Activated CD4-positive, alpha-beta T cell treated with anti-CD3 and anti-CD28 coated beads, Interleukin-2, amount 10 ng/mL, durations not matched to agents 7 days and 5 days (primary cell): ENCODE data around the gene PLEKHH1. TPM values are rescaled to one million over a fixed set of nuclear protein-coding genes. Genes with fewer than 3 reads are reported as not detected.

Experiments used
- CTCF ChIA-PET: fragments of 350-600 bp; sonication (Branson Sonifier 250); formaldehyde crosslinking; loops from one replicate; lab custom pipeline; 2021; ENCODE audit warnings: antibody characterized with exemption; lab: Charles Lee
- POLR2A ChIA-PET: fragments of 350-600 bp; sonication (Branson Sonifier 250); formaldehyde crosslinking; loops from one replicate; lab custom pipeline; 2021; ENCODE audit warnings: antibody characterized with exemption; lab: Charles Lee
- DNase-seq: peaks from one replicate; pipeline ENCODE4 v3.0.0-alpha.2; 2020
- H3K27ac Mint-ChIP-seq: one replicate; pipeline ENCODE4 v1.8.0; 2021; ENCODE audit warnings: mild to moderate bottlenecking, moderate library complexity, mixed read lengths
- H3K27me3 Mint-ChIP-seq: one replicate; pipeline ENCODE4 v1.8.0; 2021; ENCODE audit warnings: mixed read lengths
- H3K36me3 Mint-ChIP-seq: one replicate; pipeline ENCODE4 v1.8.0; 2021; ENCODE audit warnings: low read depth, mixed read lengths
- H3K4me1 Mint-ChIP-seq: one replicate; pipeline ENCODE4 v1.8.0; 2021; ENCODE audit warnings: mixed read lengths
- H3K4me3 Mint-ChIP-seq: one replicate; pipeline ENCODE4 v1.8.0; 2021; ENCODE audit warnings: mild to moderate bottlenecking, moderate library complexity, mixed read lengths
- H3K9me3 Mint-ChIP-seq: one replicate; pipeline ENCODE4 v1.8.0; 2021; ENCODE audit warnings: mixed read lengths
- total RNA-seq, 2 experiments: library from RNA; stranded (reverse); gene quantifications; one replicate each; pipeline ENCODE4 v1.2.3, GENCODE V29; 2021

PLEKHH1 gene
- total RNA-seq, 2 experiments from 2014 or later = 0.29 to 0.50 TPM

GRCh38 chr14:67571991-67572323 lies 38.9 kb downstream of the PLEKHH1 start:
- H3K4me3 Mint-ChIP-seq = no peak overlapping the region
- POLR2A ChIA-PET = no interaction called here
- peaks cover 8% of the 10 kb centered on the region for H3K4me1 Mint-ChIP-seq
- H3K36me3 Mint-ChIP-seq = no peaks in the 10 kb centered on the region
- no peaks in the 10 kb centered on the region for H3K9me3 Mint-ChIP-seq
- H3K27me3 Mint-ChIP-seq = no peaks in the 10 kb centered on the region
- CTCF ChIA-PET = interaction anchor here (0.6 to 3.3 kb wide), 21 partner anchors 8 to 152 kb away, joined by 3 to 27 read pairs (median 6); partner anchors contain the start of gene PIGH
- no peak overlapping the region for H3K27ac Mint-ChIP-seq
- no peak for DNase-seq

GRCh38 chr14:67572608-67573007 lies 39.5 kb downstream of the PLEKHH1 start:
- Mint-ChIP-seq H3K27ac (no peak overlapping the region), H3K9me3 (no peaks in the 10 kb centered on the region), H3K4me3 (no peak overlapping the region), H3K27me3 (no peaks in the 10 kb centered on the region), H3K36me3 (no peaks in the 10 kb centered on the region), H3K4me1 (peaks cover 3% of the 10 kb centered on the region)
- no peak for DNase-seq
- CTCF ChIA-PET = interaction anchor here (1.0 to 3.3 kb wide), 8 partner anchors 8 to 148 kb away, joined by 4 to 27 read pairs (median 10); partner anchors contain the start of gene PIGH
- POLR2A ChIA-PET = no interaction called here

DNA sequence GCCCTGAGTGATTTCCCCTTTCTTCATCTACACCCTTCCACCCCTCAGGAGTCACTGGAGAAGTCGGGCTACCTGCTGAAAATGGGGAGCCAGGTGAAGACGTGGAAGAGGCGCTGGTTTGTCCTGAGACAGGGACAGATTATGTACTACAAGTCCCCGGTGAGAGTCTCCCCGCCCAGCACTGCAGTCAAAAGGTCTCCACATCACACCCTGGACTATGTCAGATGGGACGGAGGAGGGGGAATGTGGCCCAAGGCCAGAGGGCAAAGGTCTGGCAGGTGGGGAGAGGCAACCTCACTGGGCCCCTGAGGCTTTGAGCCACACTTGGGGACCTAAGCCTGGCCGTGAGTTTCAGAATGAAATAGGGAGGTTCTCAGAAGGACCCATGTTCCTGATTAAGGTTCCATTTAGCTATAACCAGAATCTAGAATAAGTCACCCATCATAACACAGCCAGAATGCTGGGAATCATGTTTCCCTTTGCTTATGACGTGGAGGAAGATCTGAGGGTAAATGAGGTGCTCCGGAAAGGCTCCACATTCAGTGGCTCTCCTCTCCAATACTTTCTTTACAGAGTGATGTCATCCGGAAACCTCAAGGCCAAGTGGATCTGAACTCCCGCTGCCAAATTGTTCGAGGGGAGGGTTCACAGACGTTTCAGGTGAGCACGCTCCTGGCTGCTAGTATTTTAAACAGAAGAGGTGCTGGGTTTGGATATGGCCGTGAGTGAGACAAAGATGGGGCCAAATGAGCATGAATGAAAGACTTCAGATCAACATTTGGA lies 40.3 kb downstream of the PLEKHH1 start:
- Mint-ChIP-seq H3K27ac (no peak overlapping the region), H3K36me3 (no peaks in the 10 kb centered on the region), H3K9me3 (no peaks in the 10 kb centered on the region), H3K4me1 (peaks cover 2% of the 10 kb centered on the region), H3K4me3 (no peak overlapping the region), H3K27me3 (no peaks in the 10 kb centered on the region)
- DNase-seq = no peak
- ChIA-PET CTCF (no interaction called here), POLR2A (no interaction called here)

- Mint-ChIP-seq H3K4me3 (no peak overlapping the region), H3K27ac (no peak overlapping the region), H3K36me3 (no peaks in the 10 kb centered on the region), H3K27me3 (no peaks in the 10 kb centered on the region), H3K4me1 (peaks cover 2% of the 10 kb centered on the region), H3K9me3 (no peaks in the 10 kb centered on the region)
- CTCF ChIA-PET = no interaction called here
- POLR2A ChIA-PET = no interaction called here
- no peak for DNase-seq
These were observed 41.1 kb downstream of the PLEKHH1 start for GRCh38 chr14:67574156-67574555.

DNA sequence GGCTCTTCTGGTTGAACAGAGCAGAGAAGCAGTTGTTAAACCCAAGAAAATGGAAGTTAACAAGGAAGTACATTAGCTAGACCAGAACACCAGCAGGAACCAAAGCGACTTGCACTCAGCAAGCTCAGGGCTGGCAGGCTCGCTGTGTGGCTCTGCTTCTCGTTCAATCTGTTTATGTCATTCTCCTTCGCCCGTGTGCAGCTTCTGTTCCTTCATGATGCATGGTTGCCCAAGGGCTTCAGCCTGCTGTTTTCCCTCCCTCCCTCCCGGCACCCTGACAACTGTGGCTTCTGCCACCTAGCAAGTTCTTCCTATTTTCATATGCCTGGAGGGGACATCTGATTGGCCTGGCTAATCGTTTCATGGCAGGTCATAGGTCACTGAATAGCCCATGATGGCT lies 41.7 kb downstream of the PLEKHH1 start:
- POLR2A ChIA-PET = no interaction called here
- no peaks in the 10 kb centered on the region for H3K27me3 Mint-ChIP-seq
- CTCF ChIA-PET = no interaction called here
- H3K27ac Mint-ChIP-seq = no peak overlapping the region
- no peak for DNase-seq
- peaks cover 2% of the 10 kb centered on the region for H3K4me1 Mint-ChIP-seq
- no peaks in the 10 kb centered on the region for H3K9me3 Mint-ChIP-seq
- H3K36me3 Mint-ChIP-seq = no peaks in the 10 kb centered on the region
- no peak overlapping the region for H3K4me3 Mint-ChIP-seq

GRCh38 chr14:67575684-67576083 lies 42.6 kb downstream of the PLEKHH1 start:
- ChIA-PET CTCF (interaction anchor here (0.8 to 1.4 kb wide), 2 partner anchors 12 to 24 kb away, joined by 3 to 4 read pairs; partner anchors contain the start of gene PIGH), POLR2A (no interaction called here)
- Mint-ChIP-seq H3K4me1 (peaks cover 2% of the 10 kb centered on the region), H3K27ac (no peak overlapping the region), H3K4me3 (no peak overlapping the region), H3K36me3 (no peaks in the 10 kb centered on the region), H3K27me3 (no peaks in the 10 kb centered on the region), H3K9me3 (no peaks in the 10 kb centered on the region)
- no peak for DNase-seq

DNA sequence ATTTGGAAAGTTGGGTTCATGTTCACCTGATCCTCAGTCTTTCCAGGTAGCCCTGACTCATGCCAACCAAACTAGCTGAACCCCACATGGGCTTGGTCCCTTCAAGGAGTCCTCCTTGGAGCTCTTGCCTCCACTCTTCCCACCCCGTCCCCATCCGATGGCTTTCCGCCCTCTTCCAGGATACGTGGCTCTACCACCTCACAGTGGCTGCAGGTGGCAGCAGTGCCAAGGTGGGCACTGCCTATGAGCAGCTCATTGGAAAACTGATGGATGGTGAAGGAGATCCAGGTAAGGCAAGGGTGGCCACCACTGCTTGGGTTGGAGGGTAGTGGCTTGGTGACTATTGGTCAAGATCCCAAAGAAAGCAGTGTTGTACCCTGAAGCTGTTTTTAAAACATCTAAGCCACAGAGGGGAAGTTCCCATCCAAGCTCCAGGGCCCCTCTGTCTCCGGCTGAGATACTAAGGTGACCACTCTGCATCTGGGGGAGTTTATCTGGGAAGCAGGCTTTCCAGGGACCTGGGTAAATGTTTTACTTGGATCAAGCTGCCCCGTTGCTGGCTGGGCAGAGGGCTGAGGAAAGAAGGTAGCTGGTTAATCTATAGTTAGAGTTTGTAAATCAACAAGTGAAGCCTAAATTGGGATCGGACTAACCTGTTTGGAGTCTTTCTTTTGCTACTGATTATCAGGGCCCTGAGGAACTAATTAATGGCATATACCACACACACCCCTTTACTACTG lies 43.3 kb downstream of the PLEKHH1 start:
- H3K4me1 Mint-ChIP-seq = peaks cover 3% of the 10 kb centered on the region
- DNase-seq = no peak
- ChIA-PET POLR2A (no interaction called here), CTCF (interaction anchor here (0.8 to 1.4 kb wide), 4 partner anchors 12 to 128 kb away, joined by 3 to 4 read pairs (median 3); partner anchors contain the start of gene PIGH)
- H3K27me3 Mint-ChIP-seq = no peaks in the 10 kb centered on the region
- no peak overlapping the region for H3K4me3 Mint-ChIP-seq
- no peak overlapping the region for H3K27ac Mint-ChIP-seq
- no peaks in the 10 kb centered on the region for H3K36me3 Mint-ChIP-seq
- no peaks in the 10 kb centered on the region for H3K9me3 Mint-ChIP-seq

- H3K4me3 Mint-ChIP-seq = no peak overlapping the region
- peaks cover 7% of the 10 kb centered on the region for H3K4me1 Mint-ChIP-seq
- no peaks in the 10 kb centered on the region for H3K27me3 Mint-ChIP-seq
- ChIA-PET POLR2A (interaction anchor here (0.7 kb wide), 1 partner anchor 308 kb away, joined by 5 read pairs; no protein-coding TSS in a partner anchor), CTCF (interaction anchor here (1.1 to 1.5 kb wide), 3 partner anchors 11 to 126 kb away, joined by 3 to 4 read pairs (median 3); no protein-coding TSS in a partner anchor)
- DNase-seq = no peak
- H3K9me3 Mint-ChIP-seq = no peaks in the 10 kb centered on the region
- no peaks in the 10 kb centered on the region for H3K36me3 Mint-ChIP-seq
- H3K27ac Mint-ChIP-seq = no peak overlapping the region
These were observed 44.2 kb downstream of the PLEKHH1 start for GRCh38 chr14:67577181-67577808.

DNA sequence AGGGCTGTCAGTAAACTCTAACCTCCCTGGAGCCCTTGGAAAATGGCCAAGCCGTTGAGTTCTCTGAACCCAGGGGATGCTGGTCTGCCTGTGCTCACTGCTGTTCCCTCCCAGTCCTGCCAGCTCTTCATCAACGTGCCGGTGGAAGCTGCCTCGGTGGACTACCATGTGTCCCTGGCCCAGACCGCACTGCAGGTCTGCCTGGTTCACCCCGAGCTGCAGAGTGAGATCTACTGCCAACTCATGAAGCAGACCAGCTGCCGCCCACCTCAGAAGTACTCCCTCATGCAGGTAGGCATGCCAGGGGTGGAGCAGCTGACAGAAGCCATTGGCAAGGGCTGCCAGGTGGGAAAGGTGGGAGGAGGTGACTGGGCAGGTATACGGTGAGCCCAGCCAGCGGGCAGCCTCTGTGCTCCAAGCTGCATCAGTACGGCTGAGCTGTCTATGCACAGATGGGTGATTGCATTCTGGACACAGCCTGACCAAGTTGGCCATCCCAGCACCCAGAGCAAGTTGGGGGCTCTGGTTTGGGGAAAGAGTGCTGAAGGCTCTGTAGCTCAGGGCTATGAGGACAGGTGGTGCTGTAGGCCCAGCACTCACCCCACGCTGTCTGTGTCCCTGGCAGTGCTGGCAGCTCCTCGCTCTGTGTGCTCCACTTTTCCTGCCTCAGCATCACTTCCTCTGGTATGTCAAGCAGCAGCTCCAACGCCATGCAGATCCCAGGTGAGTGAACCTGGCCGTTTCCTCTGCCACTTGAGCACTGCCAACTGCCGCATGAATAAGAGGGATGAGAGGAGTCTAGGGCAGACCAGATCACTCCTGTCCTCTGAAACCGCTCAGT lies 45.0 kb downstream of the PLEKHH1 start:
- peaks cover 7% of the 10 kb centered on the region for H3K4me1 Mint-ChIP-seq
- no peaks in the 10 kb centered on the region for H3K36me3 Mint-ChIP-seq
- DNase-seq = no peak
- H3K9me3 Mint-ChIP-seq = no peaks in the 10 kb centered on the region
- H3K27ac Mint-ChIP-seq = no peak overlapping the region
- CTCF ChIA-PET = interaction anchor here (0.6 to 1.5 kb wide), 5 partner anchors 10 to 243 kb away, joined by 3 to 4 read pairs (median 4); no protein-coding TSS in a partner anchor
- no peaks in the 10 kb centered on the region for H3K27me3 Mint-ChIP-seq
- H3K4me3 Mint-ChIP-seq = no peak overlapping the region
- POLR2A ChIA-PET = no interaction called here

- H3K4me1 Mint-ChIP-seq = peaks cover 7% of the 10 kb centered on the region
- H3K27ac Mint-ChIP-seq = no peak overlapping the region
- ChIA-PET POLR2A (no interaction called here), CTCF (interaction anchor here (0.8 to 2.5 kb wide), 3 partner anchors 8 to 27 kb away, joined by 3 to 10 read pairs (median 4); no protein-coding TSS in a partner anchor)
- H3K4me3 Mint-ChIP-seq = no peak overlapping the region
- H3K27me3 Mint-ChIP-seq = no peaks in the 10 kb centered on the region
- no peak for DNase-seq
- H3K36me3 Mint-ChIP-seq = no peaks in the 10 kb centered on the region
- H3K9me3 Mint-ChIP-seq = no peaks in the 10 kb centered on the region
These were observed 46.0 kb downstream of the PLEKHH1 start for GRCh38 chr14:67579040-67579439.

DNA sequence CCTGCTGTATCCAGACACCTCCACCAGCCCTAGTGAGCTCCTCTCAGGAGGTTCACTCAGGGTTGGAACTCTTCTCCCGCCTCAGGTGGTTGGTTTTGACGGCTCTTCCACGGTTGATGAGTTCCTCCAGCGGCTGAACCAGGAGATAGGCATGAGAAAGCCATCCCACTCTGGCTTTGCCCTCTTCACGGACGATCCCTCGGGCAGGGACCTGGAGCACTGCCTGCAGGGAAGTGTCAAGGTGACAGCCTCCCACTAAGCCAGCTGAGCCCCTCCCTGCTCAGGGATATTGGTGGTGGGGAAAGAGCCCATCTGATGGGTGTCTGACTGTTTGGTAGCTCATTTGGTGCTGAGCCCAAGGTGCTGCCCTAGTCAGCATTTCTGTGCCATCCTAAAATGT lies 46.5 kb downstream of the PLEKHH1 start:
- Mint-ChIP-seq H3K9me3 (no peaks in the 10 kb centered on the region), H3K36me3 (no peaks in the 10 kb centered on the region), H3K27ac (no peak overlapping the region), H3K4me3 (no peak overlapping the region), H3K4me1 (peaks cover 7% of the 10 kb centered on the region), H3K27me3 (no peaks in the 10 kb centered on the region)
- DNase-seq = no peak
- ChIA-PET POLR2A (no interaction called here), CTCF (interaction anchor here (1.4 to 2.5 kb wide), 3 partner anchors 8 to 14 kb away, joined by 4 to 10 read pairs (median 8); no protein-coding TSS in a partner anchor)
